ENCODE results near the gene CIP2A. TPM values are rescaled to one million over a fixed set of nuclear protein-coding genes. Genes with fewer than 3 reads are reported as not detected.

CIP2A gene
- total RNA-seq, 2 donors from 2014 or later, result 5.3 to 18.5 TPM

DNA sequence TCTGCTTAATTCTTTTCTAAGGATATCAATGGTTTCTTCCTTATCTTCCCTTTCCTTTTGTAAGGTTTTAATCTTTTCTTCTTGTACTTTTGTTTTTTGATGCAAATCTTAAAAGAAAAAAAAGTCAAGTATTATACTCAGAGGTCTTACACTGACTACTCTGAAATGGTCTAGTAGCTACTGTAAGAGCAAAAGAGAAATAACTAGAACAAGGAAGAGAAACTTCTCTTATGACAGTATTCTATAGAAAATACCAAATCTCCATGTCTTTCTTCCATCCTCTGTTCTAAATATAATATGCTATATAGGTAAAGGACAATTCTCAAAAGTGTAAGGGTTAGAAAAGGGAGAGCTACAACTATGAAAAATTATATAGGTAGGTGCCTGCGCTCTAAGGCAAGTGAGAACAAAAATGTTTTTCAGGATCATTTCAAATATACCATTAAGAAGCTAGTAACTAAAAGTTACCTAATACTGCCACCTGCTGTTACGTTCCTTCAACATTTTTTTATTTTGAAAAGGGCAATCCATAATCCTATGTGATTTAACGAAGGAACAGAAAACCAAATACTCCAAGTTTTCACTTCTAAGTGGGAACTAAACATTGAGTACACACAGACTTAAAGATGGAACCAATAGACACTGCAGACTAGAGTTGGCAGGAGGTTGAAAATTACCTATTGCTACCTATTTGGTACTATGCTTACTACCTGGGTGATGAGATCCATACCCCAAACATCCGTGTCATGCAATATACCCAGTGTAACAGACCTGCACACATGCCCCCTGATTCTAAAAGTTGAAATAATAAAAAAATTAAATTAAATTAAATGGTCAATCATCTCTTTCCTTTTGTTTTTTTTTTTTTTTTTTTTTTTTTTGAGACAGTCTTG is 36.7 kb downstream of the CIP2A start:
- intact Hi-C loops (cut with DNase I), result loop anchor here (5.0 kb wide), 1 partner anchor 65 kb away; no protein-coding TSS in a partner anchor
- Histone ChIP-seq H3K4me3 (no peak overlapping the region), H3K36me3 (no peaks in the 10 kb centered on the region), H3K4me1 (peaks cover 5% of the 10 kb centered on the region), H3K27ac (no peak overlapping the region), H3K9me3 (no peaks in the 10 kb centered on the region), H3K27me3 (no peaks in the 10 kb centered on the region), H3K9ac (ENCODE audit: low read depth in 2 of 2, low read length in 2 of 2) (no peak overlapping the region)
- TF ChIP-seq, protein P1, sequence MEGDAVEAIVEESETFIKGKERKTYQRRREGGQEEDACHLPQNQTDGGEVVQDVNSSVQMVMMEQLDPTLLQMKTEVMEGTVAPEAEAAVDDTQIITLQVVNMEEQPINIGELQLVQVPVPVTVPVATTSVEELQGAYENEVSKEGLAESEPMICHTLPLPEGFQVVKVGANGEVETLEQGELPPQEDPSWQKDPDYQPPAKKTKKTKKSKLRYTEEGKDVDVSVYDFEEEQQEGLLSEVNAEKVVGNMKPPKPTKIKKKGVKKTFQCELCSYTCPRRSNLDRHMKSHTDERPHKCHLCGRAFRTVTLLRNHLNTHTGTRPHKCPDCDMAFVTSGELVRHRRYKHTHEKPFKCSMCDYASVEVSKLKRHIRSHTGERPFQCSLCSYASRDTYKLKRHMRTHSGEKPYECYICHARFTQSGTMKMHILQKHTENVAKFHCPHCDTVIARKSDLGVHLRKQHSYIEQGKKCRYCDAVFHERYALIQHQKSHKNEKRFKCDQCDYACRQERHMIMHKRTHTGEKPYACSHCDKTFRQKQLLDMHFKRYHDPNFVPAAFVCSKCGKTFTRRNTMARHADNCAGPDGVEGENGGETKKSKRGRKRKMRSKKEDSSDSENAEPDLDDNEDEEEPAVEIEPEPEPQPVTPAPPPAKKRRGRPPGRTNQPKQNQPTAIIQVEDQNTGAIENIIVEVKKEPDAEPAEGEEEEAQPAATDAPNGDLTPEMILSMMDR (IDR thresholded peaks at IDR 0.05), result peak; percentile 13
- no peak for DNase-seq

GRCh38 chr3:108548886-108549285 is 40.4 kb downstream of the CIP2A start:
- no peak overlapping the region for H3K9ac ChIP-seq (ENCODE audit: low read depth in 2 of 2, low read length in 2 of 2)
- H3K27ac ChIP-seq, result no peak overlapping the region
- H3K9me3 ChIP-seq, result no peaks in the 10 kb centered on the region
- H3K4me3 ChIP-seq, result no peak overlapping the region
- H3K27me3 ChIP-seq, result no peaks in the 10 kb centered on the region
- H3K4me1 ChIP-seq, result no peaks in the 10 kb centered on the region
- H3K36me3 ChIP-seq, result no peaks in the 10 kb centered on the region
- DNase-seq, result no peak
- intact Hi-C loops (cut with DNase I), result no loop called here
- TF ChIP-seq, protein P1 (IDR thresholded peaks at IDR 0.05), result no peak

- Histone ChIP-seq H3K9me3 (no peaks in the 10 kb centered on the region), H3K27me3 (no peaks in the 10 kb centered on the region), H3K9ac (ENCODE audit: low read depth in 2 of 2, low read length in 2 of 2) (no peak overlapping the region), H3K36me3 (no peaks in the 10 kb centered on the region), H3K27ac (no peak overlapping the region), H3K4me3 (no peak overlapping the region), H3K4me1 (no peaks in the 10 kb centered on the region)
- no peak for DNase-seq
- intact Hi-C loops (cut with DNase I), result no loop called here
- TF ChIP-seq, protein P1 (IDR thresholded peaks at IDR 0.05), result no peak
These were observed 40.9 kb downstream of the CIP2A start for GRCh38 chr3:108548304-108548703.

- no peak for DNase-seq
- Histone ChIP-seq H3K27ac (no peak overlapping the region), H3K27me3 (no peaks in the 10 kb centered on the region), H3K4me1 (no peaks in the 10 kb centered on the region), H3K9me3 (no peaks in the 10 kb centered on the region), H3K9ac (ENCODE audit: low read depth in 2 of 2, low read length in 2 of 2) (no peak overlapping the region), H3K36me3 (no peaks in the 10 kb centered on the region), H3K4me3 (no peak overlapping the region)
- TF ChIP-seq, protein P1 (IDR thresholded peaks at IDR 0.05), result no peak
- intact Hi-C loops (cut with DNase I), result no loop called here
These were observed 42.5 kb downstream of the CIP2A start for GRCh38 chr3:108546692-108547091.

DNA sequence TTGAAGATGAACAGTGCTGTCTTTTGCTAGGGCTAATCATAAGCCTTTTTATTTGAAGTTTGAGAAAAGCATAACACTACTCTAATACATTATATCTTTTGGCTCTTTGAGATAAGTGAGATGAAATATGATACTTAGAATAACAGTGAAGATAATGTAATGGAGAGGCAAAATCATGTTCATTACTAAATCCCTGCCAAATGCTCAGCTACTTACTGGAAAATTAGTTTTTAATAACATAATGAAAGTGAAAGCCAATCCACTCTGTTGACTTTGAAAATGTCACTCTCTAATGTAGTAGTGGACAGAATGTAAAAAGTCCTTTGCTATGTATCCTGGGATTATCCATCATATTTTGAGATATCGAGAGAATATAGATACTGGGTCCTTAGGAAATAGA is 43.0 kb downstream of the CIP2A start:
- intact Hi-C loops (cut with DNase I), result no loop called here
- Histone ChIP-seq H3K9me3 (no peaks in the 10 kb centered on the region), H3K27ac (no peak overlapping the region), H3K27me3 (no peaks in the 10 kb centered on the region), H3K4me3 (no peak overlapping the region), H3K36me3 (no peaks in the 10 kb centered on the region), H3K9ac (ENCODE audit: low read depth in 2 of 2, low read length in 2 of 2) (no peak overlapping the region), H3K4me1 (no peaks in the 10 kb centered on the region)
- TF ChIP-seq, protein P1 (IDR thresholded peaks at IDR 0.05), result no peak
- no peak for DNase-seq
